IMR-90 (cell line): Measurements from ENCODE around the gene CXADR.

Source experiments
- CEBPB ChIP-seq: IDR thresholded peaks from 2 replicates; pipeline ENCODE4 v1.6.1; 2012; ENCODE audit warnings: low read depth, low read length, improper control_type of control experiment
- CHD1 ChIP-seq: IDR thresholded peaks from 2 replicates; pipeline ENCODE4 v1.6.1; 2012; ENCODE audit warnings: low read depth, low read length, improper control_type of control experiment
- FOS ChIP-seq: fragments of 150-350 bp; IDR thresholded peaks from 2 replicates; pipeline ENCODE4 v1.6.1; 2016; ENCODE audit warnings: low read depth, low read length
- POLR2A ChIP-seq: IDR thresholded peaks from 2 replicates; pipeline ENCODE4 v1.6.1; 2012; ENCODE audit warnings: mild to moderate bottlenecking, low read depth, low read length
- RAD21 ChIP-seq: IDR thresholded peaks from 2 replicates; pipeline ENCODE4 v1.6.1; 2012; ENCODE audit warnings: low read length, improper control_type of control experiment
- RCOR1 ChIP-seq: IDR thresholded peaks from 2 replicates; pipeline ENCODE4 v1.6.1; 2012; ENCODE audit warnings: mild to moderate bottlenecking, low read length, improper control_type of control experiment; ENCODE audit not compliant: insufficient replicate concordance
- SMC3 ChIP-seq: fragments of 150-350 bp; IDR thresholded peaks from 2 replicates; pipeline ENCODE4 v1.6.1; 2016; ENCODE audit warnings: low read depth, mild to moderate bottlenecking, antibody characterized with exemption, low read length, moderate library complexity
- TF ChIP-seq, protein P1 (sequence below): conservative IDR thresholded peaks from 2 replicates; pipeline ENCODE4 v1.5.1; 2012; ENCODE audit warnings: mild to moderate bottlenecking, low read depth, low read length, improper control_type of control experiment
- TF ChIP-seq, protein P2 (sequence below): fragments of 150-350 bp; IDR thresholded peaks from 2 replicates; pipeline ENCODE4 v1.6.1; 2016; ENCODE audit warnings: low read depth, mild to moderate bottlenecking, low read length, moderate library complexity, borderline replicate concordance

DNA sequence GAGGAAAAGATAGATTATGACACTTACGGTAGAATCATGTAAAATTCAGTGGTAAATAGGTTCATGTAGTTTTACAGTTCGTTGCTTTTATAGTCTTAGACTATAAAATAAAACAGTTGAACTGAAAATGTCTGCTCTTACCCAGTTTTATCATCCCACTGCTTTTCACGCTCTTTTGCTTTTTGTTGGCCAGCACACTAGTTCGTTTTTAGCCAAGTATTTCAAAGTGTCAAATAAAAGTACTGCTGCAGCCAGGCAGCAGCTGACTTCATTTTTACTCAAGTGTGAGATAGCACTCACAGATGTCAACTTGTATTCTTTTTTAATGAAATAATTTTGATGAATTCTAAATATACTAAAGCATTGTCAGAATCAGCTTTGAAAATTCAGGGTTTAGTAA is 118.4 kb downstream of the CXADR start:
- TF ChIP-seq, protein P1, sequence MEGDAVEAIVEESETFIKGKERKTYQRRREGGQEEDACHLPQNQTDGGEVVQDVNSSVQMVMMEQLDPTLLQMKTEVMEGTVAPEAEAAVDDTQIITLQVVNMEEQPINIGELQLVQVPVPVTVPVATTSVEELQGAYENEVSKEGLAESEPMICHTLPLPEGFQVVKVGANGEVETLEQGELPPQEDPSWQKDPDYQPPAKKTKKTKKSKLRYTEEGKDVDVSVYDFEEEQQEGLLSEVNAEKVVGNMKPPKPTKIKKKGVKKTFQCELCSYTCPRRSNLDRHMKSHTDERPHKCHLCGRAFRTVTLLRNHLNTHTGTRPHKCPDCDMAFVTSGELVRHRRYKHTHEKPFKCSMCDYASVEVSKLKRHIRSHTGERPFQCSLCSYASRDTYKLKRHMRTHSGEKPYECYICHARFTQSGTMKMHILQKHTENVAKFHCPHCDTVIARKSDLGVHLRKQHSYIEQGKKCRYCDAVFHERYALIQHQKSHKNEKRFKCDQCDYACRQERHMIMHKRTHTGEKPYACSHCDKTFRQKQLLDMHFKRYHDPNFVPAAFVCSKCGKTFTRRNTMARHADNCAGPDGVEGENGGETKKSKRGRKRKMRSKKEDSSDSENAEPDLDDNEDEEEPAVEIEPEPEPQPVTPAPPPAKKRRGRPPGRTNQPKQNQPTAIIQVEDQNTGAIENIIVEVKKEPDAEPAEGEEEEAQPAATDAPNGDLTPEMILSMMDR, result no peak
- TF ChIP-seq POLR2A (no peak), CEBPB (no peak), FOS (no peak), RCOR1 (no peak), RAD21 (no peak), SMC3 (no peak), CHD1 (no peak)
- TF ChIP-seq, protein P2, sequence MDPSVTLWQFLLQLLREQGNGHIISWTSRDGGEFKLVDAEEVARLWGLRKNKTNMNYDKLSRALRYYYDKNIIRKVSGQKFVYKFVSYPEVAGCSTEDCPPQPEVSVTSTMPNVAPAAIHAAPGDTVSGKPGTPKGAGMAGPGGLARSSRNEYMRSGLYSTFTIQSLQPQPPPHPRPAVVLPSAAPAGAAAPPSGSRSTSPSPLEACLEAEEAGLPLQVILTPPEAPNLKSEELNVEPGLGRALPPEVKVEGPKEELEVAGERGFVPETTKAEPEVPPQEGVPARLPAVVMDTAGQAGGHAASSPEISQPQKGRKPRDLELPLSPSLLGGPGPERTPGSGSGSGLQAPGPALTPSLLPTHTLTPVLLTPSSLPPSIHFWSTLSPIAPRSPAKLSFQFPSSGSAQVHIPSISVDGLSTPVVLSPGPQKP, result no peak
